Chondrocyte (in vitro differentiated cells): ENCODE measurements around the gene SCRT2. TPM values are rescaled to one million over a fixed set of nuclear protein-coding genes. Genes with fewer than 3 reads are reported as not detected.

Source experiments
- DNase-seq: peaks from one replicate; pipeline ENCODE4 v3.0.0; 2021; ENCODE audit warnings: mixed read lengths, low spot score
- H3K27ac Mint-ChIP-seq: one replicate; pipeline ENCODE4 v1.8.0; 2021; ENCODE audit warnings: mild to moderate bottlenecking, moderate library complexity, mixed read lengths; ENCODE audit not compliant: unreplicated experiment
- H3K27me3 Mint-ChIP-seq: 2 replicates; pipeline ENCODE4 v1.8.0; 2021; ENCODE audit warnings: low read depth, mixed read lengths
- H3K36me3 Mint-ChIP-seq: 2 replicates; pipeline ENCODE4 v1.8.0; 2021; ENCODE audit warnings: low read depth, mixed read lengths
- H3K4me1 Mint-ChIP-seq: 2 replicates; pipeline ENCODE4 v1.8.0; 2021; ENCODE audit warnings: low read depth, mild to moderate bottlenecking, mixed read lengths
- H3K4me3 Mint-ChIP-seq: one replicate; pipeline ENCODE4 v1.8.0; 2021; ENCODE audit warnings: mild to moderate bottlenecking, moderate library complexity, mixed read lengths; ENCODE audit not compliant: unreplicated experiment
- H3K9me3 Mint-ChIP-seq: 2 replicates; pipeline ENCODE4 v1.8.0; 2021; ENCODE audit warnings: low read depth, mixed read lengths
- CTCF ChIP-seq: fragments of 200-600 bp; sonication (generic); IDR thresholded peaks from 2 replicates; pipeline ENCODE4 v1.5.0; 2021; ENCODE audit warnings: antibody characterized with exemption, mild to moderate bottlenecking, moderate library complexity
- total RNA-seq: library from RNA; stranded (reverse); gene quantifications from 3 replicates; pipeline ENCODE4 v1.2.1, GENCODE V29; 2021

Gene SCRT2
- total RNA-seq, 1 donor from 2014 or later = not detected

GRCh38 chr20:688809-689212, 13.2 kb upstream of the SCRT2 start:
- no peaks in the 10 kb centered on the region for H3K9me3 Mint-ChIP-seq
- H3K27ac Mint-ChIP-seq = no peak overlapping the region
- no peaks in the 10 kb centered on the region for H3K36me3 Mint-ChIP-seq
- TF ChIP-seq CTCF = no peak
- H3K4me1 Mint-ChIP-seq = no peaks in the 10 kb centered on the region
- peaks cover 48% of the 10 kb centered on the region for H3K27me3 Mint-ChIP-seq
- no peak for DNase-seq
- H3K4me3 Mint-ChIP-seq = no peak overlapping the region

- DNase-seq = no peak
- no peaks in the 10 kb centered on the region for H3K9me3 Mint-ChIP-seq
- no peaks in the 10 kb centered on the region for H3K36me3 Mint-ChIP-seq
- no peak overlapping the region for H3K27ac Mint-ChIP-seq
- H3K27me3 Mint-ChIP-seq = peaks cover 44% of the 10 kb centered on the region
- H3K4me3 Mint-ChIP-seq = no peak overlapping the region
- no peaks in the 10 kb centered on the region for H3K4me1 Mint-ChIP-seq
- no peak for TF ChIP-seq CTCF
Observed at GRCh38 chr20:687468-688203, 12.0 kb upstream of the SCRT2 start.

GRCh38 chr20:684676-685319, 9.2 kb upstream of the SCRT2 start:
- H3K36me3 Mint-ChIP-seq = no peaks in the 10 kb centered on the region
- no peak overlapping the region for H3K4me3 Mint-ChIP-seq
- DNase-seq = no peak
- no peaks in the 10 kb centered on the region for H3K4me1 Mint-ChIP-seq
- no peak overlapping the region for H3K27ac Mint-ChIP-seq
- H3K27me3 Mint-ChIP-seq = peaks cover 53% of the 10 kb centered on the region
- TF ChIP-seq CTCF = no peak
- no peaks in the 10 kb centered on the region for H3K9me3 Mint-ChIP-seq

- Mint-ChIP-seq H3K4me1 (no peaks in the 10 kb centered on the region), H3K27ac (no peak overlapping the region), H3K9me3 (no peaks in the 10 kb centered on the region), H3K36me3 (no peaks in the 10 kb centered on the region), H3K4me3 (no peak overlapping the region), H3K27me3 (peaks cover 56% of the 10 kb centered on the region)
- no peak for DNase-seq
- TF ChIP-seq CTCF = no peak
Observed at GRCh38 chr20:682123-682522, 6.5 kb upstream of the SCRT2 start.

GRCh38 chr20:680638-681187, 5.1 kb upstream of the SCRT2 start:
- H3K27me3 Mint-ChIP-seq = peaks cover 51% of the 10 kb centered on the region
- peaks cover 2% of the 10 kb centered on the region for H3K36me3 Mint-ChIP-seq

More at GRCh38 chr20:680638-681187, 5.1 kb upstream of the SCRT2 start:
- Mint-ChIP-seq H3K4me3 (no peak overlapping the region), H3K9me3 (no peaks in the 10 kb centered on the region), H3K27ac (no peak overlapping the region), H3K4me1 (peaks cover 5% of the 10 kb centered on the region)
- no peak for TF ChIP-seq CTCF
- DNase-seq = no peak
